Adipose tissue (tissue), 3 donors: ENCODE results near the gene EIPR1. TPM values are rescaled to one million over a fixed set of nuclear protein-coding genes. Genes with fewer than 3 reads are reported as not detected.

Experiments used
- H3K27ac ChIP-seq: one replicate; pipeline ENCODE4 v1.5.1; 2013; ENCODE audit warnings: low read depth, low read length
- WGBS, 3 donors: extraction: QIAGEN DNeasy Blood & Tissue Kit; methylation state at CpG; one replicate each; pipeline ENCODE4 v1.1.7; 2013; 5-methylcytosine and 5-hydroxymethylcytosine counted together
- polyA plus RNA-seq, 3 donors: library from polyadenylated mRNA; stranded (reverse); fragments of 200-250 nt; gene quantifications; one replicate each; pipeline ENCODE4 v1.2.3, GENCODE V29; 2013
- donor health status: healthy with polysubstance abuse.
- donor health status: Bipolar disorder and iron deficiency.
- donor health status: healthy.

EIPR1 gene
- polyA plus RNA-seq, 3 donors = 10.1 to 13.2 (median 10.3) TPM

GRCh38 chr2:3170792-3171455 is 206.7 kb downstream of the EIPR1 start:
- WGBS, 3 donors = 94 to 95% (median 94%) methylated on average over 29 of the region's 29 CpGs
- no peak overlapping the region for H3K27ac ChIP-seq

GRCh38 chr2:3169106-3169870 is 208.3 kb downstream of the EIPR1 start:
- 64 to 72% (median 71%) methylated on average over 20 of the region's 20 CpGs for WGBS, 3 donors
- no peak overlapping the region for H3K27ac ChIP-seq

- no peak overlapping the region for H3K27ac ChIP-seq
- WGBS, 3 donors = 69 to 77% (median 72%) methylated on average over 17 of the region's 17 CpGs
These were observed 209.3 kb downstream of the EIPR1 start for GRCh38 chr2:3168230-3168891.

- H3K27ac ChIP-seq = no peak overlapping the region
- WGBS, 3 donors = 93 to 97% (median 96%) methylated on average over 2 of the region's 2 CpGs
These were observed 214.2 kb downstream of the EIPR1 start for GRCh38 chr2:3163401-3163800.

GRCh38 chr2:3162442-3163077 is 215.1 kb downstream of the EIPR1 start:
- 83 to 99% (median 97%) methylated on average over 6 of the region's 6 CpGs for WGBS, 3 donors
- no peak overlapping the region for H3K27ac ChIP-seq

- WGBS, 3 donors = 90 to 97% (median 93%) methylated on average over 6 of the region's 6 CpGs
- H3K27ac ChIP-seq = no peak overlapping the region
These were observed 216.8 kb downstream of the EIPR1 start for GRCh38 chr2:3160751-3161330.

GRCh38 chr2:3159782-3160545 is 217.7 kb downstream of the EIPR1 start:
- WGBS, 3 donors = 79 to 84% (median 84%) methylated on average over 23 of the region's 23 CpGs
- no peak overlapping the region for H3K27ac ChIP-seq

- WGBS, 3 donors = 86 to 88% (median 86%) methylated on average over 9 of the region's 9 CpGs
- H3K27ac ChIP-seq = no peak overlapping the region
These were observed 222.9 kb downstream of the EIPR1 start for GRCh38 chr2:3154700-3155099.

GRCh38 chr2:3154146-3154545 is 223.5 kb downstream of the EIPR1 start:
- no peak overlapping the region for H3K27ac ChIP-seq
- 55 to 67% (median 59%) methylated on average over 7 of the region's 7 CpGs for WGBS, 3 donors

- WGBS, 3 donors = 91 to 92% (median 92%) methylated on average over 6 of the region's 6 CpGs
- no peak overlapping the region for H3K27ac ChIP-seq
These were observed 226.3 kb downstream of the EIPR1 start for GRCh38 chr2:3151153-3151918.

- WGBS, 3 donors = 72 to 77% (median 73%) methylated on average over 15 of the region's 15 CpGs
- no peak overlapping the region for H3K27ac ChIP-seq
These were observed 228.0 kb downstream of the EIPR1 start for GRCh38 chr2:3149441-3150217.

GRCh38 chr2:3148716-3149115 is 228.9 kb downstream of the EIPR1 start:
- WGBS, 3 donors = 86 to 88% (median 87%) methylated on average over 17 of the region's 17 CpGs
- H3K27ac ChIP-seq = no peak overlapping the region

- H3K27ac ChIP-seq = no peak overlapping the region
- 88% methylated on average over 39 of the region's 39 CpGs for WGBS, 3 donors
These were observed 229.7 kb downstream of the EIPR1 start for GRCh38 chr2:3147651-3148530.

- 67 to 80% (median 69%) methylated on average over 30 of the region's 30 CpGs for WGBS, 3 donors
- H3K27ac ChIP-seq = no peak overlapping the region
These were observed 230.6 kb downstream of the EIPR1 start for GRCh38 chr2:3146772-3147650.

- H3K27ac ChIP-seq = no peak overlapping the region
- WGBS, 3 donors = 59 to 78% (median 71%) methylated on average over 8 of the region's 8 CpGs
These were observed 231.4 kb downstream of the EIPR1 start for GRCh38 chr2:3146175-3146574.
